BJ (cell line): ENCODE data around the gene CACNA2D3. TPM values are rescaled to one million over a fixed set of nuclear protein-coding genes. Genes with fewer than 3 reads are reported as not detected.

Source experiments
- CTCF ChIA-PET: fragments of 350-600 bp; formaldehyde crosslinking; extraction: SDS; loops from one replicate; lab custom pipeline; 2021; ENCODE audit warnings: antibody characterized with exemption, inconsistent platforms; lab: Yijun Ruan, JAX
- POLR2A ChIA-PET: fragments of 300-600 bp; sonication (Branson Sonifier 250); formaldehyde crosslinking; extraction: SDS; loops from one replicate; lab custom pipeline; 2021; ENCODE audit warnings: antibody characterized with exemption; lab: Charles Lee
- DNase-seq: peaks from one replicate; pipeline ENCODE4 v3.0.0-alpha.2; 2011; ENCODE audit warnings: low read depth
- H3K27me3 ChIP-seq: 2 replicates; pipeline ENCODE4 v1.6.0; 2011; ENCODE audit warnings: low read length; ENCODE audit not compliant: control insufficient read depth, insufficient read depth
- H3K36me3 ChIP-seq: 2 replicates; pipeline ENCODE4 v1.5.1; 2011; ENCODE audit warnings: low read length; ENCODE audit not compliant: control insufficient read depth, insufficient read depth
- H3K4me3 ChIP-seq: 2 replicates; pipeline ENCODE4 v1.5.1; 2011; ENCODE audit warnings: low read depth, mild to moderate bottlenecking, control low read depth, low read length
- polyA plus RNA-seq: library from polyadenylated mRNA; depleted of rRNA; stranded (reverse); fragments of >200 nt; gene quantifications from 2 replicates; pipeline ENCODE4 v1.2.3, GENCODE V29; 2011
- TF ChIP-seq, protein P1 (sequence below): IDR thresholded peaks from 2 replicates; pipeline ENCODE4 v1.5.1; 2011; ENCODE audit warnings: low read depth, mild to moderate bottlenecking, control low read depth, inconsistent platforms, low read length, moderate library complexity; ENCODE audit not compliant: insufficient read depth

The CACNA2D3 gene
- polyA plus RNA-seq, 1 experiment = 0.56 TPM

GRCh38 chr3:54177816-54178215 lies 55.5 kb downstream of the CACNA2D3 start:
- no peak for DNase-seq
- H3K36me3 ChIP-seq = no peaks in the 10 kb centered on the region
- no peaks in the 10 kb centered on the region for H3K27me3 ChIP-seq
- no peak overlapping the region for H3K4me3 ChIP-seq
- POLR2A ChIA-PET = no interaction called here
- TF ChIP-seq, protein P1, sequence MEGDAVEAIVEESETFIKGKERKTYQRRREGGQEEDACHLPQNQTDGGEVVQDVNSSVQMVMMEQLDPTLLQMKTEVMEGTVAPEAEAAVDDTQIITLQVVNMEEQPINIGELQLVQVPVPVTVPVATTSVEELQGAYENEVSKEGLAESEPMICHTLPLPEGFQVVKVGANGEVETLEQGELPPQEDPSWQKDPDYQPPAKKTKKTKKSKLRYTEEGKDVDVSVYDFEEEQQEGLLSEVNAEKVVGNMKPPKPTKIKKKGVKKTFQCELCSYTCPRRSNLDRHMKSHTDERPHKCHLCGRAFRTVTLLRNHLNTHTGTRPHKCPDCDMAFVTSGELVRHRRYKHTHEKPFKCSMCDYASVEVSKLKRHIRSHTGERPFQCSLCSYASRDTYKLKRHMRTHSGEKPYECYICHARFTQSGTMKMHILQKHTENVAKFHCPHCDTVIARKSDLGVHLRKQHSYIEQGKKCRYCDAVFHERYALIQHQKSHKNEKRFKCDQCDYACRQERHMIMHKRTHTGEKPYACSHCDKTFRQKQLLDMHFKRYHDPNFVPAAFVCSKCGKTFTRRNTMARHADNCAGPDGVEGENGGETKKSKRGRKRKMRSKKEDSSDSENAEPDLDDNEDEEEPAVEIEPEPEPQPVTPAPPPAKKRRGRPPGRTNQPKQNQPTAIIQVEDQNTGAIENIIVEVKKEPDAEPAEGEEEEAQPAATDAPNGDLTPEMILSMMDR = no peak
- CTCF ChIA-PET = interaction anchor here (1.2 kb wide), 1 partner anchor 41 kb away, joined by 4 read pairs; no protein-coding TSS in a partner anchor

- CTCF ChIA-PET = interaction anchor here (0.8 kb wide), 1 partner anchor 12 kb away, joined by 3 read pairs; no protein-coding TSS in a partner anchor
- TF ChIP-seq, protein P1 = no peak
- POLR2A ChIA-PET = no interaction called here
- no peak for DNase-seq
- Histone ChIP-seq H3K27me3 (no peaks in the 10 kb centered on the region), H3K36me3 (no peaks in the 10 kb centered on the region), H3K4me3 (no peak overlapping the region)
Observed at GRCh38 chr3:54178376-54178775, 56.0 kb downstream of the CACNA2D3 start.

- H3K36me3 ChIP-seq = no peaks in the 10 kb centered on the region
- no peak overlapping the region for H3K4me3 ChIP-seq
- TF ChIP-seq, protein P1 = no peak
- H3K27me3 ChIP-seq = no peaks in the 10 kb centered on the region
- POLR2A ChIA-PET = no interaction called here
- no peak for DNase-seq
- CTCF ChIA-PET = no interaction called here
Observed at GRCh38 chr3:54180921-54181320, 58.6 kb downstream of the CACNA2D3 start.

DNA sequence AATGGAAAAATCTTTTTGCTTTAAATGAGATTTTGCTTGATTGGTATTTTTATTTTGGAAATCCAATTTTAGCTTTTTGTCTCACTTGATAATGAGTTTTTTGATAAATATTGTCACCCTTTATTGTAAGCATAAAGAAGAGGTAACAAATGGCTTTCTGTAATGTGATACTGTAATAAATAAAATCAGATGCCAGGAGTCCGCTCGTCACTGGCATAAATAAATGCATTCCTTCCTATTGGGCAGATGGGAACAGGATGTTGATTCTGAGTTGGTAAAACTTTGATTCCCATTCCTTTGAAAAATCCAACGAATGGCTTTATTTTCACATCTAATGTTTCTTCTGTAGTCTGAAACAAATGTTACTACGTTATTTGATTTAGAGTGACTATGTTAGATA lies 59.9 kb downstream of the CACNA2D3 start:
- no peaks in the 10 kb centered on the region for H3K36me3 ChIP-seq
- TF ChIP-seq, protein P1 = no peak
- DNase-seq = no peak
- H3K27me3 ChIP-seq = no peaks in the 10 kb centered on the region
- ChIA-PET POLR2A (no interaction called here), CTCF (no interaction called here)
- no peak overlapping the region for H3K4me3 ChIP-seq

- no peak for DNase-seq
- POLR2A ChIA-PET = no interaction called here
- H3K4me3 ChIP-seq = no peak overlapping the region
- TF ChIP-seq, protein P1 = no peak
- H3K36me3 ChIP-seq = no peaks in the 10 kb centered on the region
- CTCF ChIA-PET = no interaction called here
- no peaks in the 10 kb centered on the region for H3K27me3 ChIP-seq
Observed at GRCh38 chr3:54185740-54186139, 63.4 kb downstream of the CACNA2D3 start.
